ENCODE measurements around the gene IL1RAPL1. TPM values are rescaled to one million over a fixed set of nuclear protein-coding genes. Genes with fewer than 3 reads are reported as not detected.
A peak's percentile ranks its signal among the peaks of the same experiment; 100 is the strongest.

Gene IL1RAPL1
- total RNA-seq, 1 donor, result 1.3 TPM

- DNase-seq (ENCODE audit: low read depth), result no peak
- no peak overlapping the region for H3K4me3 ChIP-seq (ENCODE audit: low read depth, low read length)
- TF ChIP-seq CTCF (IDR thresholded peaks at IDR 0.05; ENCODE audit: insufficient read depth, low read depth, low read length), result no peak
Observed at GRCh38 chrX:29641461-29641860, 1054.2 kb downstream of the IL1RAPL1 start.

- no peak for DNase-seq (ENCODE audit: low read depth)
- TF ChIP-seq CTCF (IDR thresholded peaks at IDR 0.05; ENCODE audit: insufficient read depth, low read depth, low read length), result no peak
- no peak overlapping the region for H3K4me3 ChIP-seq (ENCODE audit: low read depth, low read length)
Observed at GRCh38 chrX:29643181-29643580, 1055.9 kb downstream of the IL1RAPL1 start.

GRCh38 chrX:29648161-29648560 is 1060.9 kb downstream of the IL1RAPL1 start:
- no peak for DNase-seq (ENCODE audit: low read depth)
- H3K4me3 ChIP-seq (ENCODE audit: low read depth, low read length), result no peak overlapping the region
- TF ChIP-seq CTCF (IDR thresholded peaks at IDR 0.05; ENCODE audit: insufficient read depth, low read depth, low read length), result no peak

- H3K4me3 ChIP-seq (ENCODE audit: low read depth, low read length), result no peak overlapping the region
- no peak for TF ChIP-seq CTCF (IDR thresholded peaks at IDR 0.05; ENCODE audit: insufficient read depth, low read depth, low read length)
- peak; percentile 48 for DNase-seq (ENCODE audit: low read depth)
Observed at GRCh38 chrX:29652484-29652883, 1065.2 kb downstream of the IL1RAPL1 start.

- no peak for DNase-seq (ENCODE audit: low read depth)
- H3K4me3 ChIP-seq (ENCODE audit: low read depth, low read length), result no peak overlapping the region
- no peak for TF ChIP-seq CTCF (IDR thresholded peaks at IDR 0.05; ENCODE audit: insufficient read depth, low read depth, low read length)
Observed at GRCh38 chrX:29653721-29654120, 1066.5 kb downstream of the IL1RAPL1 start.

DNA sequence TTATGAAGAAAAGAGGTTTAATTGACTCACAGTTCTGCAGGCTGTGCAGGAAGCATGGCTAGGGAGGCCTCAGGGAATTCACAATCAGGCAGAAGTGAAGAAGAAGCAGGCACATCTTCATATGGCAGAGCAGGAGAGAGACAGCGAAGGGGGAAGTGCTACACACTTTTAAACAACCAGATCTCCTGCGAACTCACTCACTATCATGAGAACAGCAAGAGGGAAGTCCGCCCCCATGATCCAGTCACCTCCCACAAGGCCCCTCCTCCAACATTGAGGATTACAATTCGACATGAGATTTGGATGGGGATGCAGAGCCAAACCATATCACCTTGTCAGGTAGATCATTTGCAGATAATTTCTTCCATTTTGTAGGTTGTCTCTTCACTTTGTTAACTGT is 1072.7 kb downstream of the IL1RAPL1 start:
- TF ChIP-seq CTCF (IDR thresholded peaks at IDR 0.05; ENCODE audit: insufficient read depth, low read depth, low read length), result no peak
- no peak overlapping the region for H3K4me3 ChIP-seq (ENCODE audit: low read depth, low read length)
- DNase-seq (ENCODE audit: low read depth), result no peak

GRCh38 chrX:29661290-29661689 is 1074.0 kb downstream of the IL1RAPL1 start:
- H3K4me3 ChIP-seq (ENCODE audit: low read depth, low read length), result no peak overlapping the region
- peak; percentile 52 for DNase-seq (ENCODE audit: low read depth)
- TF ChIP-seq CTCF (IDR thresholded peaks at IDR 0.05; ENCODE audit: insufficient read depth, low read depth, low read length), result no peak

Data from fibroblast of villous mesenchyme (primary cell).